CD14-positive monocyte (primary cell): ENCODE data around the gene CCDC141. TPM values are rescaled to one million over a fixed set of nuclear protein-coding genes. Genes with fewer than 3 reads are reported as not detected.

ENCODE experiments used
- DNase-seq, 3 donors: peaks; one replicate each; pipeline ENCODE4 v3.0.0-alpha.2; 2011 to 2022
- H2AFZ ChIP-seq: 2 replicates; pipeline ENCODE4 v1.6.0; 2012; ENCODE audit warnings: mild to moderate bottlenecking, low read depth, low read length, inconsistent platforms; ENCODE audit not compliant: insufficient read depth, poor library complexity, severe bottlenecking
- H3K27ac ChIP-seq, 2 donors: 1 replicate in 1 of 2; 2 replicates in 1 of 2; pipeline ENCODE4 v1.5.1; 2012 to 2013; ENCODE audit warnings: low read length in 2 of 2, control low read depth in 1 of 2, inconsistent platforms in 1 of 2, low read depth in 1 of 2, mild to moderate bottlenecking in 1 of 2
- H3K27me3 ChIP-seq, 2 donors: one replicate each; pipeline versions ENCODE4 v1.6.0 to v1.6.1; 2011 to 2013; ENCODE audit warnings: low read length in 2 of 2; ENCODE audit not compliant: control insufficient read depth in 2 of 2, insufficient read depth in 2 of 2
- H3K36me3 ChIP-seq, 2 donors: replicated peaks in 1 of 2; 1 replicate in 1 of 2; 2 replicates in 1 of 2; pipeline versions ENCODE4 v1.5.1 to v1.6.1; 2012 to 2013; ENCODE audit warnings: low read length in 2 of 2, control low read depth in 1 of 2, inconsistent platforms in 1 of 2, mild to moderate bottlenecking in 1 of 2; ENCODE audit not compliant: insufficient read depth in 2 of 2, control insufficient read depth in 1 of 2
- H3K4me1 ChIP-seq, 2 donors: 1 replicate in 1 of 2; 2 replicates in 1 of 2; pipeline versions ENCODE4 v1.5.1 to v1.6.1; 2012 to 2013; ENCODE audit warnings: low read length in 2 of 2, control low read depth in 1 of 2, inconsistent platforms in 1 of 2, mild to moderate bottlenecking in 1 of 2, moderate library complexity in 1 of 2; ENCODE audit not compliant: insufficient read depth in 2 of 2, control insufficient read depth in 1 of 2
- H3K4me2 ChIP-seq: replicated peaks from 2 replicates; pipeline ENCODE3; 2012; ENCODE audit warnings: low read length, moderate library complexity, mild to moderate bottlenecking; ENCODE audit not compliant: poor library complexity, severe bottlenecking; ENCODE audit errors: extremely low read depth
- H3K4me3 ChIP-seq, 3 experiments: fragments of 200-600 bp in 1 of 3; sonication (generic) in 1 of 3; replicated peaks in 1 of 3; 1 replicate in 2 of 3; 2 replicates in 1 of 3; pipeline ENCODE4 v1.5.1; 2011 to 2013; ENCODE audit warnings: low read length in 3 of 3, mild to moderate bottlenecking in 3 of 3, control low read depth in 2 of 3, low read depth in 2 of 3, inconsistent platforms in 1 of 3, moderate library complexity in 1 of 3
- H3K79me2 ChIP-seq: 2 replicates; pipeline ENCODE4 v1.6.0; 2012; ENCODE audit warnings: mild to moderate bottlenecking, control low read depth, inconsistent platforms, low read length, moderate library complexity; ENCODE audit not compliant: insufficient read depth
- H3K9ac ChIP-seq: 2 replicates; pipeline ENCODE4 v1.6.0; 2017; ENCODE audit warnings: low read length, mild to moderate bottlenecking; ENCODE audit not compliant: insufficient read depth, poor library complexity, severe bottlenecking
- H3K9me3 ChIP-seq, 2 donors: replicated peaks in 1 of 2; 1 replicate in 1 of 2; 2 replicates in 1 of 2; pipeline versions ENCODE4 v1.5.1 to v1.6.1; 2012 to 2013; ENCODE audit warnings: low read length in 2 of 2, control low read depth in 1 of 2; ENCODE audit not compliant: control insufficient read depth in 1 of 2, insufficient read depth in 1 of 2
- H4K20me1 ChIP-seq: 2 replicates; pipeline ENCODE4 v1.6.0; 2012; ENCODE audit warnings: mild to moderate bottlenecking, low read length, control low read depth, moderate library complexity; ENCODE audit not compliant: insufficient read depth
- H3K27ac Mint-ChIP-seq, 7 donors: one replicate each; pipeline ENCODE4 v1.8.0; 2020; ENCODE audit warnings: mild to moderate bottlenecking in 7 of 7, mixed read lengths in 7 of 7, moderate library complexity in 6 of 7, inconsistent platforms in 2 of 7
- H3K27me3 Mint-ChIP-seq, 3 donors: one replicate each; pipeline ENCODE4 v1.8.0; 2021 to 2022; ENCODE audit warnings: low read depth in 3 of 3, mild to moderate bottlenecking in 3 of 3, mixed read lengths in 3 of 3, moderate library complexity in 3 of 3, inconsistent platforms in 1 of 3
- H3K36me3 Mint-ChIP-seq, 2 donors: one replicate each; pipeline ENCODE4 v1.8.0; 2020; ENCODE audit warnings: mixed read lengths in 2 of 2, inconsistent platforms in 1 of 2, mild to moderate bottlenecking in 1 of 2
- H3K4me1 Mint-ChIP-seq: one replicate; pipeline ENCODE4 v1.8.0; 2020; ENCODE audit warnings: mild to moderate bottlenecking, mixed read lengths
- H3K4me3 Mint-ChIP-seq, 2 donors: one replicate each; pipeline ENCODE4 v1.8.0; 2020; ENCODE audit warnings: mild to moderate bottlenecking in 2 of 2, mixed read lengths in 2 of 2, moderate library complexity in 1 of 2
- H3K9me3 Mint-ChIP-seq, 7 donors: one replicate each; pipeline ENCODE4 v1.8.0; 2020 to 2022; ENCODE audit warnings: mixed read lengths in 7 of 7, mild to moderate bottlenecking in 6 of 7, moderate library complexity in 6 of 7, inconsistent platforms in 2 of 7
- whole genome bisulfite sequencing: methylation state at CpG from one replicate; pipeline ENCODE4 v1.1.5; 2013; ENCODE audit warnings: missing lambda C conversion rate; ENCODE audit not compliant: insufficient coverage; 5-methylcytosine and 5-hydroxymethylcytosine counted together
- intact Hi-C, 2 donors: fragments of 100-400 bp; cut with micrococcal nuclease; formaldehyde crosslinking; loops; one replicate each; pipeline versions ENCODE4 v1.15.0 to v1.15.1; 2023
- polyA plus RNA-seq, 3 donors: library from polyadenylated mRNA; depleted of rRNA in 1 of 3; unstranded in 2 of 3; stranded (reverse) in 1 of 3; fragments of 300-500 nt in 2 of 3; fragments of >200 nt in 1 of 3; fragmentation: Illumina TruSeq in 2 of 3; gene quantifications; 1 replicate in 2 of 3; 2 replicates in 1 of 3; pipeline ENCODE4 v1.2.3, GENCODE V29; 2012 to 2021
- TF ChIP-seq, protein P1 (sequence below): fragments of 200-600 bp; IDR thresholded peaks from one replicate; pipeline ENCODE4 v1.8.0; 2022; ENCODE audit warnings: antibody characterized with exemption, mild to moderate bottlenecking

The CCDC141 gene
- polyA plus RNA-seq, 3 donors = not detected

DNA sequence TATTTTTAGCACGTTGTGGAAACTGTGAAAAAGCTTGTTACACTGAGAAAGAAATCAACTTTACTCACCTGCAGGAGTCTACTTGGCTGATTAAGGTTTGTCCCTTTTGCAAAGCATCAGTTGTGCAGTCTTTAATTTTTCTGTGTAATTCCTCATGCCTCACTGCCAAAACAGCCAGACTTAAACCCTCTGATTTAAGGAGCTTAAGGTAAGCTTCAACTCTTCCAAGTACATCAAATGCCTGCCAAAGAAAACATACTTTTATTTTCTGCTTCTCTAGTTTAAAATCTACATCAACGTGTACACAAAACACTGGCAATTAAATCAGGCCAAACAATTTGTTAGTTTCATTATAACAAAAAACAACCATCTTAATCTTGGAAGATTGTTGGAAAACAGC is 144.7 kb downstream of the CCDC141 start:
- Mint-ChIP-seq H3K9me3 (peaks cover 0 to 2% (median 0%) of the 10 kb centered on the region in 7 donors), H3K4me1 (no peaks in the 10 kb centered on the region), H3K4me3 (no peak overlapping the region), H3K27ac (no peak overlapping the region), H3K27me3 (peaks cover 0 to 2% (median 0%) of the 10 kb centered on the region in 3 donors), H3K36me3 (no peaks in the 10 kb centered on the region)
- no peak overlapping the region for H3K4me3 ChIP-seq
- no peaks in the 10 kb centered on the region for H3K79me2 ChIP-seq
- H4K20me1 ChIP-seq = no peaks in the 10 kb centered on the region
- H3K27ac ChIP-seq = no peak overlapping the region
- no peak overlapping the region for H3K9ac ChIP-seq
- no peak for DNase-seq
- H2AFZ ChIP-seq = no peak overlapping the region
- no peaks in the 10 kb centered on the region for H3K36me3 ChIP-seq
- no peaks in the 10 kb centered on the region for H3K4me1 ChIP-seq
- intact Hi-C loops = no loop called here
- H3K4me2 ChIP-seq = no peak overlapping the region
- TF ChIP-seq, protein P1, sequence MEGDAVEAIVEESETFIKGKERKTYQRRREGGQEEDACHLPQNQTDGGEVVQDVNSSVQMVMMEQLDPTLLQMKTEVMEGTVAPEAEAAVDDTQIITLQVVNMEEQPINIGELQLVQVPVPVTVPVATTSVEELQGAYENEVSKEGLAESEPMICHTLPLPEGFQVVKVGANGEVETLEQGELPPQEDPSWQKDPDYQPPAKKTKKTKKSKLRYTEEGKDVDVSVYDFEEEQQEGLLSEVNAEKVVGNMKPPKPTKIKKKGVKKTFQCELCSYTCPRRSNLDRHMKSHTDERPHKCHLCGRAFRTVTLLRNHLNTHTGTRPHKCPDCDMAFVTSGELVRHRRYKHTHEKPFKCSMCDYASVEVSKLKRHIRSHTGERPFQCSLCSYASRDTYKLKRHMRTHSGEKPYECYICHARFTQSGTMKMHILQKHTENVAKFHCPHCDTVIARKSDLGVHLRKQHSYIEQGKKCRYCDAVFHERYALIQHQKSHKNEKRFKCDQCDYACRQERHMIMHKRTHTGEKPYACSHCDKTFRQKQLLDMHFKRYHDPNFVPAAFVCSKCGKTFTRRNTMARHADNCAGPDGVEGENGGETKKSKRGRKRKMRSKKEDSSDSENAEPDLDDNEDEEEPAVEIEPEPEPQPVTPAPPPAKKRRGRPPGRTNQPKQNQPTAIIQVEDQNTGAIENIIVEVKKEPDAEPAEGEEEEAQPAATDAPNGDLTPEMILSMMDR = no peak
- no peaks in the 10 kb centered on the region for H3K9me3 ChIP-seq
- WGBS = no CpG with 5 or more reads among the region's 2 CpGs
- H3K27me3 ChIP-seq = no peaks in the 10 kb centered on the region

DNA sequence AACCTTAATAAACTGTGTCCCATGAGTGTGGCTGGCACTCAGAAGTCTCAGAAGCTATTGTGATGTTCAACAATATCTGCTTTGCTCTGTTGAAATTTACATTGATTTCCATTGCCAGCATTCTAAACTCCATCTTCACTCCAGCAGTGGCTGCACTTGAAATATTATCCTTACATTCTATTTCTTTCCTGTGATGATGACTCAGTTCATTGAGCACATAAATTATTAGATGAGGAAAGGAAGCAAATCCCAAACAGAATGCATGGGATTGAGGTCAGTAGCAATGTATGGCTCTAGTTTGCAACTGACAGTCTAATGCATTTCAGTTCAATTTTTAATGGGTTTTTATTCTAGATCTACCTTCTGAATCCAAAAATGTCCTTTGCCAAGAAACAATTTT is 150.3 kb downstream of the CCDC141 start:
- Histone ChIP-seq H3K27ac (no peak overlapping the region), H3K4me3 (no peak overlapping the region), H2AFZ (no peak overlapping the region), H3K4me2 (no peak overlapping the region), H3K27me3 (no peaks in the 10 kb centered on the region), H3K79me2 (no peaks in the 10 kb centered on the region), H4K20me1 (no peaks in the 10 kb centered on the region), H3K36me3 (no peaks in the 10 kb centered on the region), H3K9me3 (no peaks in the 10 kb centered on the region), H3K4me1 (no peaks in the 10 kb centered on the region), H3K9ac (no peak overlapping the region)
- Mint-ChIP-seq H3K9me3 (peaks cover 0 to 2% (median 0%) of the 10 kb centered on the region in 7 donors), H3K27me3 (peaks cover 0 to 3% (median 2%) of the 10 kb centered on the region in 3 donors), H3K4me3 (no peak overlapping the region), H3K4me1 (no peaks in the 10 kb centered on the region), H3K36me3 (no peaks in the 10 kb centered on the region), H3K27ac (no peak overlapping the region)
- TF ChIP-seq, protein P1 = no peak
- intact Hi-C loops = no loop called here
- DNase-seq = no peak
